Measurements from ENCODE around the gene ANXA6. TPM values are rescaled to one million over a fixed set of nuclear protein-coding genes. Genes with fewer than 3 reads are reported as not detected.

ANXA6 gene
- total RNA-seq, 3 donors from 2014 or later (not counting 1 experiment from before 2014, with no cell fraction given): 504 to 629 (median 535) TPM

- H3K4me1 ChIP-seq (ENCODE audit: control insufficient read depth, insufficient read depth, low read length): peaks cover 74% of the 10 kb centered on the region
- no peak for TF ChIP-seq CTCF (IDR thresholded peaks at IDR 0.05)
- Mint-ChIP-seq H3K4me1 (peaks cover 82 to 84% of the 10 kb centered on the region in 2 donors), H3K4me3 (peak overlapping the region; percentile 90), H3K36me3 (peaks cover 11% of the 10 kb centered on the region), H3K27ac (peak overlapping the region; percentile 87 to 97), H3K9me3 (no peaks in the 10 kb centered on the region), H3K27me3 (ENCODE audit: low read depth in 2 of 2) (no peaks in the 10 kb centered on the region)
- DNase-seq (peak; percentile 47 to 76), ATAC-seq (peak; percentile 72 to 83 (median 77))
- H3K9me3 ChIP-seq (ENCODE audit: control insufficient read depth, insufficient read depth, low read length): no peaks in the 10 kb centered on the region
- H3K27ac ChIP-seq (ENCODE audit: low read length): peak overlapping the region; percentile 85
- intact Hi-C loops (cut with micrococcal nuclease): loop anchor here (1.0 to 10.0 kb wide), 5 partner anchors 17 to 313 kb away; partner anchors contain the start of gene TNIP1
- WGBS (ENCODE audit: insufficient coverage): 24% methylated on average over 16 of the region's 16 CpGs
- H3K4me3 ChIP-seq (ENCODE audit: low read length): no peak overlapping the region
- peaks cover 28% of the 10 kb centered on the region for H3K36me3 ChIP-seq (ENCODE audit: control insufficient read depth, insufficient read depth, low read length)
- no peaks in the 10 kb centered on the region for H3K27me3 ChIP-seq (ENCODE audit: control insufficient read depth, insufficient read depth, low read length)
Measured at GRCh38 chr5:151097820-151098767, 59.5 kb downstream of the ANXA6 start.

- H3K27me3 Mint-ChIP-seq (ENCODE audit: low read depth in 2 of 2): no peaks in the 10 kb centered on the region
- peak overlapping the region; percentile 35 for H3K4me3 Mint-ChIP-seq
- intact Hi-C loops (cut with micrococcal nuclease): loop anchor here (5.0 to 10.0 kb wide), 3 partner anchors 40 to 312 kb away; no protein-coding TSS in a partner anchor
- H3K9me3 Mint-ChIP-seq: no peaks in the 10 kb centered on the region
- Histone ChIP-seq H3K27me3 (ENCODE audit: control insufficient read depth, insufficient read depth, low read length) (no peaks in the 10 kb centered on the region), H3K36me3 (ENCODE audit: control insufficient read depth, insufficient read depth, low read length) (peaks cover 21% of the 10 kb centered on the region), H3K9me3 (ENCODE audit: control insufficient read depth, insufficient read depth, low read length) (no peaks in the 10 kb centered on the region), H3K4me1 (ENCODE audit: control insufficient read depth, insufficient read depth, low read length) (peaks cover 84% of the 10 kb centered on the region), H3K27ac (ENCODE audit: low read length) (peak overlapping the region; percentile 85), H3K4me3 (ENCODE audit: low read length) (no peak overlapping the region)
- WGBS (ENCODE audit: insufficient coverage): 90% methylated on average over 5 of the region's 6 CpGs
- ATAC-seq: no peak
- no peak for TF ChIP-seq CTCF (IDR thresholded peaks at IDR 0.05)
- no peak for DNase-seq
- H3K27ac Mint-ChIP-seq: peak overlapping the region; percentile 87 to 97
- peaks cover 11% of the 10 kb centered on the region for H3K36me3 Mint-ChIP-seq
- peaks cover 90 to 91% of the 10 kb centered on the region in 2 donors for H3K4me1 Mint-ChIP-seq
Measured at GRCh38 chr5:151097061-151097460, 60.5 kb downstream of the ANXA6 start.

GRCh38 chr5:151096001-151096373 lies 61.6 kb downstream of the ANXA6 start:
- H3K36me3 Mint-ChIP-seq: peaks cover 11% of the 10 kb centered on the region
- H3K27ac ChIP-seq (ENCODE audit: low read length): no peak overlapping the region
- H3K27ac Mint-ChIP-seq: peak overlapping the region; percentile 87 to 97
- ATAC-seq (no peak), DNase-seq (no peak)
- H3K4me3 ChIP-seq (ENCODE audit: low read length): no peak overlapping the region
- H3K27me3 ChIP-seq (ENCODE audit: control insufficient read depth, insufficient read depth, low read length): no peaks in the 10 kb centered on the region
- 97% methylated on average over 6 of the region's 6 CpGs for WGBS (ENCODE audit: insufficient coverage)
- intact Hi-C loops (cut with micrococcal nuclease): loop anchor here (5.0 to 10.0 kb wide), 3 partner anchors 41 to 311 kb away; no protein-coding TSS in a partner anchor
- peaks cover 10% of the 10 kb centered on the region for H3K36me3 ChIP-seq (ENCODE audit: control insufficient read depth, insufficient read depth, low read length)
- peak overlapping the region; percentile 64 for H3K4me3 Mint-ChIP-seq
- peaks cover 91 to 93% of the 10 kb centered on the region in 2 donors for H3K4me1 Mint-ChIP-seq
- H3K27me3 Mint-ChIP-seq (ENCODE audit: low read depth in 2 of 2): no peaks in the 10 kb centered on the region
- no peak for TF ChIP-seq CTCF (IDR thresholded peaks at IDR 0.05)
- H3K9me3 ChIP-seq (ENCODE audit: control insufficient read depth, insufficient read depth, low read length): no peaks in the 10 kb centered on the region
- peaks cover 86% of the 10 kb centered on the region for H3K4me1 ChIP-seq (ENCODE audit: control insufficient read depth, insufficient read depth, low read length)
- H3K9me3 Mint-ChIP-seq: no peaks in the 10 kb centered on the region

Measured in natural killer cell (primary cell).